Jurkat, Clone E6-1 (cell line): ENCODE results near the gene GPAT3.
"Not testable (repeated sequence)": the region's sequence is repeated elsewhere in the genome, so short reads cannot be mapped to it uniquely, and the experiment has no call there.

Experiments used
- DNase-seq: peaks from one replicate; pipeline ENCODE4 v3.0.0-alpha.2; 2011; ENCODE audit warnings: low read depth, low spot score
- H3K4me3 ChIP-seq: 2 replicates; pipeline ENCODE4 v1.5.1; 2011; ENCODE audit warnings: mild to moderate bottlenecking, low read length, control low read depth, moderate library complexity

The GPAT3 gene

DNA sequence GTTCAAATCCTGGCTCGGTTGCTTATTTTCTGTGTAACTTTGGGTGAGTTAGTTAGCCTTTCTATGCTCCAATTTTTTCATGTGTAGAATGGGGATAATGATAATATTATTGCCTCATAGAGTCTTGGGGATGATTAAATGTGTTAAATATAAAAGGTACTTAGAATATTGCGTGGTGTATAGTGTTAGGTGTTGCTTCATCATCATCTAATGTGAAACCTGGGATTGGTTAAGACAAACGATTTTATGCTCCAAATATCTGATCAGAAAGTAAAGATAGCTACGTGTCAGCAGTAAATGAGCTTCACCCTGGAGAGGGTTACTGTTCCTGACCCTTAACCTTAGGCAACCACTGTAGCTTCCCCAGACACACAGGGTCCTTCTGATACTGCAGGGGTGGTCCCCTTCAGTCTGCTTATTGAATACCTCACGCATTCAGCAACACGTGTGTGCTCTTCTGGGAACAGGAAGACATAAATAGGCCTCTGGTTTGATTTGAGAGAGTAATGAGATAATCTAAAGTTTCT, 50.1 kb downstream of the GPAT3 start:
- DNase-seq = no peak
- no peak overlapping the region for H3K4me3 ChIP-seq

DNA sequence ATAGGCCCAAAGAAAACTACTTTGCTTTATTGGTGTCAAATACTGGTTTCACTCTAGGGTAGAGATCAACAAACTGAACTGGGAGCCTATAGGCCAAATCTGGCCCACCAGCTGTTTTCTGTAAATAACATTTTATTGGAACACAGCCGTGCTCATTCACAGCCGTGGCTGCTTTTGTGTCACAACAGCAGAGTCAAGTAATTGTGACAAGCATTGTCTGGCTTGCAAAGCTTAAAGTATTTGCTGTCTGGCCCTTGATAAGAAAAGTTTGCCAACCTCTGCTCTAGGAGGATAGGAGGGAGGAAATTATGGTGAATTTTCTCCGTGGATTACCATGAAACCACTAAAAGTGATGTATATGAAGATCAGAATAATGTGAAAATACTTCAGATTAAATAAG, 53.4 kb downstream of the GPAT3 start:
- no peak for DNase-seq
- H3K4me3 ChIP-seq = no peak overlapping the region

DNA sequence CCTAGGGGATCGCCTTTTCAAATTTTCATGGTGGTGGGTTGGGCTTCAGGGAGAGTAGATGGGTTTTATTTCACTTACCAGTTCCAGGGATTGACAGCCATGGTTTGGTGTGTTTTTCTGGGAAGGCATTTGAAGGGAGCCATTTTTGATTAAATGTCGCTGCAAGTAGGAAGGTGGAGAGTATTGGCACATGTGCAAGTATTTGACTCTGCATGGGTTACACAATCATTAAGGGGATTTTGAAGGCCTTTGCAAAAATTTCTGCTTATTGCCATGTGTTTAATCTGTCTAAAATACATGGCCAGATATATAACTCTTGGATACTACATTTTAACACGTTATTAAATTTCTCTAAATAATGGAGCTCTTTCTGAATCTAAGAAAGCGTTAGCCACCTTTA, 55.1 kb downstream of the GPAT3 start:
- H3K4me3 ChIP-seq = no peak overlapping the region
- no peak for DNase-seq

DNA sequence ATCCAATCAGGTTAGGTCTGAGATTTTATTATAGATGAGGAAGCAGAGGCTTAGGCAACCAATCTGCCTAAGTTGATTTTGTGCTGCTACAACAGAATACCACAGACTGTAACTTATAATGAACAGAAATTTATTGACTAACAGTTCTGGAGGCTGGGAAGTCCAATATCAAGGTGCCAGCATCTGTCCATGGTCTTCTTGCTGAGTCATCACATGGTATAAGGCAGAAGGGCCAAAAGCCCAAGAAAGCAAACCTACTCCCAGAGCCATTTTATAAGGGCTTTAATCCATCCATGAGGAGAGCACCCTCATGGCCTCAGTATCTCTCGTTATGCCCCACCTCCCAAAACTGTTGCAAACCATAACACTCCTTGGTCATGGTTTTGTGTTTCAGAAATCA, 55.8 kb downstream of the GPAT3 start:
- no peak overlapping the region for H3K4me3 ChIP-seq
- no peak for DNase-seq

DNA sequence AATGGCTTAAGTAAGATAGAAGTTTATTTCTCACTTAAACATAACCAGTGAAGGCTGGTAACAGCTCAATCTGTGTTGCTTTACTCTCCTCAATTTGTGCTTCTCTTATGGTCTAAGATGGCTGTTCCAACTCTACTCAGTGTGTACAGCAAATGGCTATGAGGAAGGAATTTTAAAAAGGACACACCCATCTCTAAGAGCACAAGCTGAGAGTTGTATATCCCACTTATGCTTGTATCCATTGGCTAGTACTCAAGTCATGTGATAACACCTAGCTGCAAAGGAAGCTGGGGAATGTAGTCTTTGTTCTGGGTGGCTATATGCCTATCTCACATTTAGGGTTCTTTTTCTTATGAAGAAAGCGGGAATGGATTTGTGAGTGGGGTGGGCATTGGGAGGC, 63.3 kb downstream of the GPAT3 start:
- no peak overlapping the region for H3K4me3 ChIP-seq
- peak; percentile 44 for DNase-seq

DNA sequence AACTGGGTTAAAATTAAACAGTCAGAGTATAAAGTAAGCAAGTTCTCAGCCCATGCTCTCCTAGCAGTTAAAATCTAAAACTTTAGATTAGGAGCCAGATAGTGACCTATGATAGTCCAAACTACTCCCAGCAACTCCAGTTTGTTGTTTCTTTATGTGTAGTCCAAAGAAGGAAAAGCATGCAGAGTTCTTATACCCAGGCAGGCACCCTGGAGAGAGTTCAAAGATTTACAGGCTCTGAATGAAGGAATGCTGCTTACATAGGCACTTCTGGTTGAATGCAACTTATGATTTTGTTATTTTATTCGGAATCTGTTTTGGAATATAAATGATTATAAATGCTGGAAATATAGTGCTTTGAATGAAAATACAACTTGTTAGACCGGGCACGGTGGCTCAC, 67.2 kb downstream of the GPAT3 start:
- no peak overlapping the region for H3K4me3 ChIP-seq
- no peak for DNase-seq

DNA sequence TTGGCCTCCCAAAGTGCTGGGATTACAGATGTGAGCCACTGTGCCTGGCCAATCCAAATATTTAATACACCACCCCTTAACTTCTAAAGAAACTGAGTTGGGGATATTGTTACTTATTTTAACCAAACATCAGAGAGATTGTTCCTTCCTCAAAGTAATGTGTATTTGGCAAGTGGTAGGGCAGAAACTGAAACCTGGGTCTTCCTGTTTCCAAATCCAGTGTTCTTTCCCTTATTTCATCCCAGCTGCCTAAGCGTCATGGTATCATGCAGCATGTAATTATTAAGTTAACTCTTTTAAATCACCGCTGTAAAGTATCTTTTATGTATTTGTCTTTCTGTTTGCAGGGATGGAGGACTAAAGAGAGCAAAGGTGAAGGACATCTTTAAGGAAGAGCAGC, 68.4 kb downstream of the GPAT3 start:
- H3K4me3 ChIP-seq = no peak overlapping the region

DNA sequence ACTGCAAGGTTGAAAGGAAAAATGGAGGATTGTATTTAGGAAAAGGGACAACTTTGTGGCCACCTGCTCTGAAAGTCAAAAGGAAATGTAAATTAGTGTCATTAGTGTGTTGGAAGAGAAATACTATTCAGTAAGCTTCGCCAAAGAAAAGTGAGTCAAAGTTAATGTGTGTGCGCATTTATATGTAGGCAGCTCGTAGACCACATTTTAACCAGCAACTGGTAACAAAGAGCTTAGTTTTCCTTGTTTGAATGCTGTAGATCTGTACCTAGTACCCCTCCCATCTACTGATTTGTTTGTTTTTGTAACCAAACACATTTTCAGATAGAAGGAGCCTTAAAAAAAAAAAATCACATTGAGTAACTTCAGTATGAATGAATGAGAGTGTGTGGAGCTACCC, 69.3 kb downstream of the GPAT3 start:
- no peak overlapping the region for H3K4me3 ChIP-seq
- DNase-seq = no peak

More for the DNA sequence above, 68.4 kb downstream of the GPAT3 start:
- DNase-seq = no peak

DNA sequence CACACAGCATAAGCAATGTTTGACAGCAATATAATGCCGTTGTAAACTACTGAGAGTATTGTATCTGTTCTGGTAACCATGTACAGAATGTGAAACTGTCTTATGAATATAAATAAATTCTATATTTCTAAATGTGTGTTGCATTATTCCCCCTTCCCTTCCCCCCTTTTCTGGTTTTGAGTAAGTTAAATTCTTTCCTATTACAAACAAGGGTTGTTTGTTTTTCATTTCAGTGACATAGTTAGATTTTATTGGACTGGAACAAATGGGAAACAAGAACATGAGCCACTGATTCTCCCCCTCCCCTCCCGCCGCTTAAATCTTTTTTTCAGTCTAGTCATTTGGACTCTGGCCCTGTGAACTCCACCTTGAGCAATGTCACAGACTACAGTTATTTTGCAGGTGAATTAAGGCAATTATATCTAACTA, 69.8 kb downstream of the GPAT3 start:
- no peak overlapping the region for H3K4me3 ChIP-seq
- DNase-seq = no peak

DNA sequence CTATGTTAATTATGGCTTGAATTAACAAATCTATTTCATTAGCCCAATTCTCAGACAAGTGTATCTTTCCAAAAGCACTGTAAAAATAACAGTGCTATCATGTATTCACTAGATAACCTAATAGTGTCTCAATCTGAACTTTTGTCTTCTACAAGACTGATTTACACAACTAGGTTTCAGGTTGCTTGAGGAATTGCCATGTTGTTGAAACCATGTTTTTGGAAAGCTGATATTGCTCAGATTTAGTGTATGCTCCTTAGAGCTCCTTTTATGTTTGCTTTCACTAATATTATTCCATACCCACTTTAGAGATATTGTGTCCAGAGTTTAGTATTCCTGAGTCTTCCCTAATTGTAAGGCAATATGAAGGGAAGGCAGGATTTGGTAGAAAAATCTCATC, 70.6 kb downstream of the GPAT3 start:
- DNase-seq = no peak
- H3K4me3 ChIP-seq = no peak overlapping the region

DNA sequence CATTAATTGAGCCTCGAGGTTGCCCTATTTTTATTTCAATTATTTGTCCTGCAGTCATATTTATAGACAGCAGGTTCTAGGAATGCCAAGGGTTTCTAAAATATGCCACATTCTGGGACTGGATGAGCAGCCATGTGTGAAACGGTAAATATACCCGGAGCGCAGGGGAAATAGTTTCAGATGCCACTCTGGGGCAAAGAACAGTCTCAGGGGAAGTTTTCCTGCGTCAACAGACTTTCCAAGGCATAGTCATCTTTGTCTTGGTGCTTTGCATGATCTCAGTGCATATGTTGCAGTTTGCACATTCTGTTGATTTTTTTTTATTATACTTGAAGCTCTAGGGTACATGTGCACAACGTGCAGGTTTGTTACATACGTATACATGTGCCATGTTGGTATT, 71.0 kb downstream of the GPAT3 start:
- DNase-seq = no peak
- no peak overlapping the region for H3K4me3 ChIP-seq

DNA sequence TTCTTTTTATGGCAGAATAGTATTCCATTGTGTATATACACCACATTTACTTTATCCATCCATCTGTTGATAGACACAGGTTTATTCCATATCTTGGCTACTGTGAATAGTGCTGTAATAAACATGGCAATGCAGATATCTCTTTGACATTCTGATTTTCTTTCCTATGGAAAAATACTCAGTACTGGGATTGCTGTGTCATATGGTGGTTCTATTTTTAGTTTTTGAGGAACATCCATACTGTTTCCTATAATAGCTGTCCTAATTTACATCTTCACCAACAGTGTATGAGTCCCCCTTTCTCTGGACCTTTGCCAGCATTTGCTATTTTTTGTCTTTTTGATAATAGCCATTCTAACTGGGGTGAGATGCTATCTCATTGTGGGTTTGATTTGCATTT, 73.5 kb downstream of the GPAT3 start:
- H3K4me3 ChIP-seq = no peak overlapping the region
- no peak for DNase-seq

DNA sequence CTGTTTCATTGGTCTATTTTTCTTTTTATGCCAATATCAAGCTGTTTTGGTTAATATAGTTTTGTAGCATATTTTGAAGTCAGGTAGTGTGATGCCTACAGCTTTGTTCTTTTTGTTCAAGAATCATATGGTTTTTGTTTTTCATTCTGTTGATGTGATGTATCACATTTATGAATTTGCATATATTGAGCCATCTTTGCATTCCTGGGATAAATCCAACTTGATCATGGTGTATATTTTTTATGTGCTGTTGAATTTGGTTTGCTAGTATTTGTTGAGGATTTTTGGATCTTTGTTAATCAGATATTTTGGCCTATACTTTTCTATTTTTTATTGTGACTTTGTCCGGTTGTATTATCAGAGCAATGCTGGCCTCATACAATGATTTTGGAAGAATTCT, 74.8 kb downstream of the GPAT3 start:
- no peak overlapping the region for H3K4me3 ChIP-seq
- DNase-seq = no peak

DNA sequence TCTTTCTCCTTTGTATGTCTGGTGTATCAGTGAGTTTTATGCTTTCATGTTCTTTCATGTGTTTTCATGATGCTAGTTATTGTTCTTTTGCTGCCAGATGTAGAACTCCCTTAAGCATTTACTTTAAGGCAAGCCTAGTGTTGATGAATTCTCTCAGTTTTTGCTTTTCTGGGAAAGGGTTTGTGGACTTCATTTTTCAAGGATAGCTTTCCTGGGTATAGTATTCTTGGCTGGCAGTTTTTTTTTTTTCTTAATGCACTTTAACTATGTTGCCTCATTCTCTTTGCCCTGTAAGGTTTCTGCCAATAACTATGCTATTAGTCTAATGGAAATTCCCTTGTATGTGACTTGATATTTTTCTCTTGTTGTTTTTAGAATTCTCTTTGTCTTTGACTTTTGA, 77.1 kb downstream of the GPAT3 start:
- DNase-seq = no peak

DNA sequence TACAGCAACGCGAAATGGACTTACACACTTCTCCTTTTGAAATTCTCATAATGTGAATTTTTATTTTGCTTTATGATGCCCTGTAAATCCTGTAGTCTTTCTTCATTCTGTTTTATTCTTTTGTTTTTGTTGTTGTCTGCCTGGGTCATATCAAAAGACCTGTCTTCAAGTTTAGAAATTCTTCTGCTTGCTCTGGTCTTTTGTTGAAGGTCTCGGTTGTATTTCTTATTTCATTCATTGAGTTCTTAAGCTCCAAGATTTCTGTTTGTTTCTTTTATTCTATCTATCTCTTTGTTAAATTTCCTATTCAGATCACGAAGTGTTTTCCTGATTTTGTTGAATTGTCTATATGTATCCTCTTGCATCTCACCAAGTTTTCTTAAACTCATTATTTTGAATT, 78.1 kb downstream of the GPAT3 start:
- H3K4me3 ChIP-seq = no peak overlapping the region
- no peak for DNase-seq

More for the DNA sequence above, 77.1 kb downstream of the GPAT3 start:
- H3K4me3 ChIP-seq = no peak overlapping the region

DNA sequence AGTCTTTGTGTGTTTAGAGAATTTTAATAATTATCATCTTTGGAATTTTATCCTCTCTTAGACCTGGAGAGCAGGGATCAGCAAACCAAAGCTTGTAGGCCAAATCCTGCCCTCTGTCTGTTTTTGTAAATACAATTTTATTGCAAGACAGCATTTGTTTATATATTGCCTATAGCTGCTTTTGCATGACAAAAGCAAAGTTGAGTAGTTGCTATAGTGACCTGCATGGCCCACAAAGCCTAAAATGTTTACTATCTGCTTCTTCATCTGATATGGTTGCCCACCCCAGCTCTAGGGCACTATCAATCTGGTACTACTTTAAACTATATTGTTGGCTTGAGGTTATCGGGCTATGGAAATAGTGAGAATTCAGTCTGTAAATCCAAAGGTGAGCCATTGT, 80.3 kb downstream of the GPAT3 start:
- H3K4me3 ChIP-seq = no peak overlapping the region
- no peak for DNase-seq

DNA sequence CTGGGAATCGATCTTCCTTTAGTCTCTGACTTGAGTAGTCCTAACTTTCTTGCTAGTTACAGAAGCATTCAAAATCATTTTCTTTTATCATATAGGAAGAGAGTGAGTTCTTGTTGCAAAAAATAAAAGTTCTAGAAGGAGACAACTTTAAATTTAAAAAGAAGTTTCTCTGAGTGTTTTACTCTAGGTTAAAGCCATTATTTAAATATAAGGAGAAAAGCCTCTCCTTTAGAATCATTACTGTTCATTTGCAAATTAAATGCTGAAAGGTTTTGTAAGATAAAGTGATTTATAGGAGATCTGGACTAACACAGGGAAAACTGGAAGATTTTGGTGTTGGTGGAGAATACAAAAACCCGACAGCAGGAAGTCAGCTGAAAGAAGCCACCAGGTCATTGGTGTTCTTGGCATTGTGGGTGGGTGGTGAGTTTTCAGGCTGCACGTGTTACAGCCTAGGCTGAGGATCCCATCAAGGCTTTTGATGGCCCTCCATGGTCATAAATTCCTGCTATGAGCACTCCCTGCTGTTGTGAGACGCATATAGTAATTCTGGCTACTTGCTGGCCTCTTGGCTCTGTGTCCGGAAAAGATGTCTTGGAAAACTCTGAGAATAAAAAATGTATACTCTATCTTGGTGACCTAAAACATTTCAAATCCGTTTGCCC, 81.6 kb downstream of the GPAT3 start:
- H3K4me3 ChIP-seq = no peak overlapping the region
- no peak for DNase-seq

DNA sequence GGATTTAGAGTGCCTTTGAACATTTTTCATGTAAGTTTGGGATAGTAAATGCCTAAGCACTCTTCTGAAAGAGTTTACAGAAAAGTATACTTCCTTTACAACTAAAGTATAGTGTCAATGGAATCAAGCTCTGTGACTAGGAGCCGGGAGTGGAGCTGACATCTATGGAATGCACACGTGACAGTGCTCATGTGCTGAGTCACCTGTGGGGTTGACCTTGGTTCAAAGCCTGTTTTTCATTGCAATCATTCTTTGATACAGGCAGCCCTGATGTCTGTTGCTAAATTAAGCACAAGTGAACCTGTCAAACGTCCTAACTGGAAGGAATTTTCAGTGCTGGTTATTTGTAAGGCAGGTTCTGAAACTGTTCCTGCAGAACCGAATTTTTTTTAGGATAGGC, 82.5 kb downstream of the GPAT3 start:
- no peak for DNase-seq
- no peak overlapping the region for H3K4me3 ChIP-seq

DNA sequence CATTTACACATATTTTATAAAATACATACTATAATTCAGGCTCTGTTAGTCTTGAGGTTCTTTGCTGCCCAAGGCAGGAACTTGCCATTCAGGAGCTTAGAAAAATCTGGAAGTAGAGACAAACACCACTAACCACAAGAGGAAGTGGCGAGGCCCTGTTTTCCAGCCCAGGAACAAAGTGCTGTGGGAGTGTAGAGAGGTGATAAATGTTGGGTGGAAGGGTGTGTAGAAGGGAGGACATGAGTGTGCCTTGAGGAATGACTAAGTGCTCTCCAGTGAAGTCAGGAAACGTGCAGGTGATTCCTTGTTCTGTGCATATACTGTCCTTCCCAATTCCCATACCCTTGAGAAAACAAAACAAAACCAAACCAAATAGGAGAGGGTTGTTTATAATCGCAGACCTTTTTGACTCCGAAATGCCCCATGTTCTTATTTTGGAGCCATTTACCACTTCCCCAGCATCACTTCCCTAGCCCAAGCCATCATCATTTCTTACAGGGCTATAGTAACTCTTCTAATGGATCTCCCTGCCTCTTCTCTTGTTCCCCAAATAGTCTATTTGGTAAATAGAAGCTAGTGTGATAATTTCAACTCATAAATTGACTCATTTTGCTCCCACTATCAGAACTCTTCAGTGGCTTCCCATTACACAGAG, 83.2 kb downstream of the GPAT3 start:
- no peak overlapping the region for H3K4me3 ChIP-seq
- DNase-seq = peak; percentile 31

DNA sequence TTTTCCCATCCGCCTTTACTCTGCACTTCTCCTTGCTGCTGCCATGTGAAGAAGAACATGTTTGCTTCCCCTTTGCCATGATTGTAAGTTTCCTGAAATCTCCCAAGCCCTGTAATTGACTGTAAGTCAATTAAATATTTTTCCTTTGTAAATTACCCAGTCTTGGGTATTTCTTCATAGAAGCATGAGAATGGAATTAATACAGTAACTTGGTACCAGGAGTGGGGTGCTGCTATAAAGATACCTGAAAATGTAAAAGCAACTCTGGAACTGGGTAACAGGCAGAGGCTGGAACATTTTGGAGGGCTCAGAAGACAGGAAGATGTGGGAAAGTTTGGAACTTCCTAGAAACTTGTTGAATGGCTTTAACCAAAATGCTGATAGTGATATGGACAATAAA, 86.2 kb downstream of the GPAT3 start:
- not testable (repeated sequence) for H3K4me3 ChIP-seq, DNase-seq

DNA sequence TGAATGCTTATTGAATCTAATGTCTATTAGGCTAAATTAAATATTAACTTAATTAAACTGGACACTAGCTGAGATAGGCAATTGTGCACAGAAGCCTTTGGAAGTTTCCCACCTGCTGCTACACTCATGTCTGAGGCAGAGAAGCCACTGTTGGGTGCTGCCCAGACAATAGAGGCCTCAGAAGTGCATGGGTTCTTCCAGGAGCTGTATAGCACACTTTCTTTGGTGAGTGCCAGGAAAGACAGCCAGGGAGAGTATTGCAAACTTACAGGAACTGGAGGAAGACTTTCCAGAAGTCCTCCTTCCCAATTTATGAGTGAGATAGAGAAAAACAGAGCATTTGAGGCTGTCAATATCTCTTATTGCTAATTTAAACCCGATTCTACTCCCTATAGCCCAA, 89.9 kb downstream of the GPAT3 start:
- no peak overlapping the region for H3K4me3 ChIP-seq
- no peak for DNase-seq
